DOHH2 (cell line): Measurements from ENCODE around the gene ASPSCR1.

Experiments
- EZH2phosphoT487 ChIP-seq: fragments of 200-600 bp; sonication (generic); IDR thresholded peaks from 2 replicates; pipeline ENCODE4 v1.6.1; 2017; ENCODE audit warnings: borderline replicate concordance, mild to moderate bottlenecking, antibody characterized with exemption, low read length, moderate library complexity, mixed read lengths
- TF ChIP-seq, protein P1 (sequence below): fragments of 200-600 bp; sonication (generic); IDR thresholded peaks from one replicate; pipeline ENCODE4 v1.5.1; 2014; ENCODE audit warnings: antibody characterized with exemption, mild to moderate bottlenecking, low read depth, low read length; ENCODE audit not compliant: poor library complexity, severe bottlenecking

DNA sequence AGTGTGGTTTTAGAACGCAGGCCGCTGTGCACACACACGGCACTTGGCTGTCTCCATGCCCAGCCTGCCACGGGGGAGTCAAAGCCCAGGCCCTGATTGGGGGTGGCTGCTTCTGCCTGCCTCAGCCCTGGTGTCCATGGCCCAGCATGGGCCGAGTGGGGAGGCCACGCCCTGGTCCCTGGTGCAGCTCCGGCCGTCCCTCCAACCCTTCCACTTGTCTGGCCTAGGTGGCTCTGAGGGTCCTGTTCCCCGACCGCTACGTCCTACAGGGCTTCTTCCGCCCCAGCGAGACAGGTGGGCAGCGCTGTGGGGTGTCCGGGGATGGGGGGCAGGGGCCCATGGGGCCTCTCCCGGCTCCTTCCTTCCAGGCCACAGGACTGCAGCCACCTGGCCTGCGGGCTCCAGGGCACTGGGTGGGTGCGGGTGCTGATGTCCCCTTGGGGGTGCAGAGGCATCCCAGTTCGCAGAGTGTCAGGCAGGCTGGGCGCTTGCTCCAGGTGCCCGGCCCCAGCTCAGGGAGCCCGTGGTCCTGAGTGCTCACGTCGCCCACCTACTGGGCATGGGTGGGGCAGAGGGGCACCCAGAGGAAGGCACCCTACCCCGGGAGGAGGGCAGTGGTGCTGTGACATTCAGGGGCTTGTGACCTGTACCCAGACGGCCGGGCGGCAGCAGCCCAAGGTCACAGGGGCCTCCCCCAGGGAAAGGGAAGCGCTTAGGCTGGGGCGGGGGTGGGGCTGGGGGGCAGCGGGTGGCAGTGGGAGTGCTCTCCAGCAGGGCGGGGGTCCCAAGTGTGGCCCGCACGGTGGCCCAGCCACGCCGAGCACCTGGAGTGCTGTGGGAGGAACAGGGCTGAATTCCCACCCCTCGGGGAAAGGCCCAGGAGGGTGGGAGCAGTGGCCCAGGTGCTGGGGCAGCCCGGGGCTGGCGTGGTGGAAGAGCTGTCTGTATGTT is 33.4 kb downstream of the ASPSCR1 start:
- TF ChIP-seq, protein P1, sequence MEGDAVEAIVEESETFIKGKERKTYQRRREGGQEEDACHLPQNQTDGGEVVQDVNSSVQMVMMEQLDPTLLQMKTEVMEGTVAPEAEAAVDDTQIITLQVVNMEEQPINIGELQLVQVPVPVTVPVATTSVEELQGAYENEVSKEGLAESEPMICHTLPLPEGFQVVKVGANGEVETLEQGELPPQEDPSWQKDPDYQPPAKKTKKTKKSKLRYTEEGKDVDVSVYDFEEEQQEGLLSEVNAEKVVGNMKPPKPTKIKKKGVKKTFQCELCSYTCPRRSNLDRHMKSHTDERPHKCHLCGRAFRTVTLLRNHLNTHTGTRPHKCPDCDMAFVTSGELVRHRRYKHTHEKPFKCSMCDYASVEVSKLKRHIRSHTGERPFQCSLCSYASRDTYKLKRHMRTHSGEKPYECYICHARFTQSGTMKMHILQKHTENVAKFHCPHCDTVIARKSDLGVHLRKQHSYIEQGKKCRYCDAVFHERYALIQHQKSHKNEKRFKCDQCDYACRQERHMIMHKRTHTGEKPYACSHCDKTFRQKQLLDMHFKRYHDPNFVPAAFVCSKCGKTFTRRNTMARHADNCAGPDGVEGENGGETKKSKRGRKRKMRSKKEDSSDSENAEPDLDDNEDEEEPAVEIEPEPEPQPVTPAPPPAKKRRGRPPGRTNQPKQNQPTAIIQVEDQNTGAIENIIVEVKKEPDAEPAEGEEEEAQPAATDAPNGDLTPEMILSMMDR: no peak
- TF ChIP-seq EZH2phosphoT487: no peak
